Endothelial cell of umbilical vein (primary cell): ENCODE data around the gene TAF15. TPM values are rescaled to one million over a fixed set of nuclear protein-coding genes. Genes with fewer than 3 reads are reported as not detected.

Experiments
- BruUV-seq: library from RNA; stranded (reverse); fragments of 400-500 nt; replicated peaks from 2 replicates; lab custom pipeline; 2021; lab: Mats Ljungman, UMichigan
- CTCF ChIA-PET: fragments of 300-600, 350-600 bp; sonication (Branson Sonifier 250); formaldehyde crosslinking; loops from one replicate; lab custom pipeline; 2021; ENCODE audit warnings: antibody characterized with exemption, inconsistent platforms; lab: Charles Lee
- POLR2A ChIA-PET: fragments of 300-600, 350-600 bp; sonication (Branson Sonifier 250); formaldehyde crosslinking; loops from one replicate; lab custom pipeline; 2021; ENCODE audit warnings: antibody characterized with exemption, inconsistent platforms; lab: Charles Lee
- DNase-seq: peaks from one replicate; pipeline ENCODE4 v3.0.0-alpha.2; 2011; ENCODE audit warnings: low read depth, low spot score
- FAIRE-seq: peaks from 2 replicates; lab custom pipeline; 2011; peaks lifted over from hg19 to GRCh38; lab: Jason Lieb, UNC
- H2AFZ ChIP-seq: 2 replicates; pipeline ENCODE4 v1.6.0; 2012; ENCODE audit warnings: low read depth, low read length, control low read depth, inconsistent platforms
- H3K27ac ChIP-seq: 2 replicates; pipeline ENCODE4 v1.5.1; 2011; ENCODE audit warnings: low read depth, mild to moderate bottlenecking, control low read depth, low read length, moderate library complexity; ENCODE audit not compliant: insufficient read depth
- H3K27me3 ChIP-seq, 2 experiments: 2 replicates each; pipeline versions ENCODE4 v1.6.0 to v1.6.1; 2011; ENCODE audit warnings: low read length in 2 of 2, mixed read lengths in 1 of 2; ENCODE audit not compliant: control insufficient read depth in 2 of 2, insufficient read depth in 2 of 2
- H3K36me3 ChIP-seq, 2 experiments: 2 replicates in 1 of 2; 3 replicates in 1 of 2; pipeline ENCODE4 v1.5.1; 2011; ENCODE audit warnings: low read length in 2 of 2, mild to moderate bottlenecking in 1 of 2, moderate library complexity in 1 of 2; ENCODE audit not compliant: control insufficient read depth in 2 of 2, insufficient read depth in 2 of 2; ENCODE audit errors: extremely low read depth in 1 of 2
- H3K4me1 ChIP-seq: 3 replicates; pipeline ENCODE4 v1.5.1; 2011; ENCODE audit warnings: mild to moderate bottlenecking, low read length; ENCODE audit not compliant: control insufficient read depth, insufficient read depth; ENCODE audit errors: extremely low read depth
- H3K4me2 ChIP-seq: 2 replicates; pipeline ENCODE4 v1.6.1; 2011; ENCODE audit warnings: low read length, control low read depth, mixed read lengths; ENCODE audit not compliant: insufficient read depth
- H3K4me3 ChIP-seq, 3 experiments: fragments of 200-600 bp in 1 of 3; sonication (generic), shearing (Covaris generic) in 1 of 3; replicated peaks in 1 of 3; 2 replicates each; pipeline ENCODE4 v1.5.1; 2011 to 2016; ENCODE audit warnings: control low read depth in 3 of 3, low read length in 3 of 3, mild to moderate bottlenecking in 2 of 3, inconsistent platforms in 1 of 3, low read depth in 1 of 3, moderate library complexity in 1 of 3; ENCODE audit not compliant: insufficient read depth in 1 of 3
- H3K79me2 ChIP-seq: 2 replicates; pipeline ENCODE4 v1.6.0; 2012; ENCODE audit warnings: low read length, inconsistent platforms; ENCODE audit not compliant: control insufficient read depth, insufficient read depth
- H3K9ac ChIP-seq: replicated peaks from 2 replicates; pipeline ENCODE3; 2011; ENCODE audit warnings: low read length, control low read depth; ENCODE audit not compliant: insufficient read depth; ENCODE audit errors: extremely low read depth
- H3K9me1 ChIP-seq: replicated peaks from 3 replicates; pipeline ENCODE4 v1.6.0; 2011; ENCODE audit warnings: mild to moderate bottlenecking, low read length; ENCODE audit not compliant: control insufficient read depth, insufficient read depth; ENCODE audit errors: extremely low read depth
- H3K9me3 ChIP-seq: replicated peaks from 2 replicates; pipeline ENCODE4 v1.5.1; 2012; ENCODE audit warnings: low read length, inconsistent platforms; ENCODE audit not compliant: control insufficient read depth, insufficient read depth
- H4K20me1 ChIP-seq: replicated peaks from 2 replicates; pipeline ENCODE3; 2011; ENCODE audit warnings: mild to moderate bottlenecking, low read length; ENCODE audit not compliant: control insufficient read depth, insufficient read depth; ENCODE audit errors: extremely low read depth
- FOS ChIP-seq: IDR thresholded peaks from 2 replicates; pipeline ENCODE4 v1.6.1; 2011; ENCODE audit warnings: mild to moderate bottlenecking, low read length, moderate library complexity, borderline replicate concordance; ENCODE audit not compliant: insufficient read depth
- POLR2AphosphoS5 ChIP-seq: IDR thresholded peaks from 2 replicates; pipeline ENCODE4 v1.6.1; 2012; ENCODE audit warnings: low read depth, mild to moderate bottlenecking, control low read depth, low read length, moderate library complexity; ENCODE audit not compliant: insufficient read depth
- dilution Hi-C: fragments of 300-500 bp; cut with MboI; formaldehyde crosslinking; loops from one replicate; pipeline ENCODE4 v1.15.0; 2019; ENCODE audit warnings: low sequenced_read_pairs; ENCODE audit not compliant: extremely low pct_ligation_motif_present
- intact Hi-C: fragments of 100-400 bp; cut with micrococcal nuclease; formaldehyde crosslinking; loops from one replicate; pipeline ENCODE4 v1.10.0; 2022
- polyA plus RNA-seq, 4 experiments: library from polyadenylated mRNA; depleted of rRNA in 3 of 4; stranded (reverse) in 3 of 4; unstranded in 1 of 4; fragments of >200 nt; gene quantifications; 2 replicates each; pipeline versions ENCODE4 v1.2.1 to v1.2.3, GENCODE V29; 2011 to 2012; ENCODE audit warnings: missing spikeins in 1 of 4
- total RNA-seq: library from RNA; stranded (reverse); gene quantifications from 2 replicates; pipeline ENCODE4 v1.2.3, GENCODE V29; 2021
- TF ChIP-seq, protein P1 (sequence below), 2 donors: IDR thresholded peaks; 1 replicate in 1 of 2; 2 replicates in 1 of 2; pipeline ENCODE4 v1.5.1; 2011; ENCODE audit warnings: low read length in 2 of 2, mild to moderate bottlenecking in 2 of 2, moderate library complexity in 2 of 2, control low read depth in 1 of 2, inconsistent platforms in 1 of 2, low read depth in 1 of 2; ENCODE audit not compliant: insufficient read depth in 1 of 2; ENCODE audit errors: extremely low read depth in 1 of 2

The TAF15 gene
- total and polyA plus RNA-seq, 2 donors (not counting 3 experiments of a cell fraction or from before 2014, with no cell fraction given) = 59.4 to 247 TPM

- DNase-seq (no peak), FAIRE-seq (no peak)
- Histone ChIP-seq H3K4me1 (peaks cover 24% of the 10 kb centered on the region), H3K4me3 (no peak overlapping the region), H3K79me2 (no peaks in the 10 kb centered on the region), H3K9ac (no peak overlapping the region), H3K9me1 (no peaks in the 10 kb centered on the region), H3K36me3 (no peaks in the 10 kb centered on the region), H2AFZ (no peak overlapping the region), H3K4me2 (no peak overlapping the region), H3K27me3 (no peaks in the 10 kb centered on the region), H3K27ac (no peak overlapping the region), H4K20me1 (no peaks in the 10 kb centered on the region), H3K9me3 (no peaks in the 10 kb centered on the region)
- dilution Hi-C loops = no loop called here
- CTCF ChIA-PET = interaction anchor here (1.8 kb wide), 1 partner anchor 9 kb away, joined by 8 read pairs; no protein-coding TSS in a partner anchor
- no peak for TF ChIP-seq POLR2AphosphoS5
- intact Hi-C loops = no loop called here
- POLR2A ChIA-PET = no interaction called here
- BruUV-seq = no TSS peak
These were observed 63.1 kb downstream of the TAF15 start for GRCh38 chr17:35872196-35872980.

DNA sequence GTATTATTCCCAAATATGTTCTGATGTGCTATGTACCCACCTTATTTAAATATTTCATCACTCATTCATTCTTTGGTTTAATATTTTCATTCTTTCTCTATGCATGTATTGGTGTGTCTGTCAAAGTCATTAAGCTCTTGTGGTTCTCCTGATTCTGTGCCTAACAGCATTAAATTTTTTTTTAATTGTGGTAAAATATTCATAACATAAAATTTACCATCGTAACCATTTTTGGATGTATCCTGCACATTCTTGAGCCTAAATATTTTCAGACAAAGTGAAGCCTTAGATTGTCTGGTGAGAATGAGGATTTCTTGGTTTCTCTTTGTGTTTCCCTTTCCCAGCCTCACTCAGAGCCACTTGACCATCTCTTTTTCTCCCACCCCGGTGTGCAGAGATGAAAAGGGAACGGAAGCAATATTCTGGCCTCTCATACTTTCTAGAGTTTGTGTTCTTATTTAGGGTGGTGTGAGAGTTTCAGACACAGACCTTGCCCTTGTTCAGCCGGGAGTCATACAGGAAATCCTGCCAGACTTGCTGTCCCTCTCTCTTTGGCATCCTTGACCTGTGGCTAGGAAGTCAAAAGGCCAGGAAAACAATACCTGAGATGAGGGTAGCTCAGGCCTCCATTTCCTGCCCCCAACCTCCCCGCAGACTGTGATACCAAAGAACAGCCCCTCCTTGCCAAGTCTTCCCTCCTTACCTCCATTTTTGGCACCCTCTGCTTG lies 66.0 kb downstream of the TAF15 start:
- intact Hi-C loops = no loop called here
- dilution Hi-C loops = no loop called here
- H4K20me1 ChIP-seq = no peaks in the 10 kb centered on the region
- H3K4me1 ChIP-seq = peaks cover 28% of the 10 kb centered on the region
- H3K4me2 ChIP-seq = peak overlapping the region; percentile 69
- TF ChIP-seq FOS = no peak
- peak; percentile 52 for TF ChIP-seq POLR2AphosphoS5
- TF ChIP-seq, protein P1, sequence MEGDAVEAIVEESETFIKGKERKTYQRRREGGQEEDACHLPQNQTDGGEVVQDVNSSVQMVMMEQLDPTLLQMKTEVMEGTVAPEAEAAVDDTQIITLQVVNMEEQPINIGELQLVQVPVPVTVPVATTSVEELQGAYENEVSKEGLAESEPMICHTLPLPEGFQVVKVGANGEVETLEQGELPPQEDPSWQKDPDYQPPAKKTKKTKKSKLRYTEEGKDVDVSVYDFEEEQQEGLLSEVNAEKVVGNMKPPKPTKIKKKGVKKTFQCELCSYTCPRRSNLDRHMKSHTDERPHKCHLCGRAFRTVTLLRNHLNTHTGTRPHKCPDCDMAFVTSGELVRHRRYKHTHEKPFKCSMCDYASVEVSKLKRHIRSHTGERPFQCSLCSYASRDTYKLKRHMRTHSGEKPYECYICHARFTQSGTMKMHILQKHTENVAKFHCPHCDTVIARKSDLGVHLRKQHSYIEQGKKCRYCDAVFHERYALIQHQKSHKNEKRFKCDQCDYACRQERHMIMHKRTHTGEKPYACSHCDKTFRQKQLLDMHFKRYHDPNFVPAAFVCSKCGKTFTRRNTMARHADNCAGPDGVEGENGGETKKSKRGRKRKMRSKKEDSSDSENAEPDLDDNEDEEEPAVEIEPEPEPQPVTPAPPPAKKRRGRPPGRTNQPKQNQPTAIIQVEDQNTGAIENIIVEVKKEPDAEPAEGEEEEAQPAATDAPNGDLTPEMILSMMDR (IDR thresholded peaks at IDR 0.05; ENCODE audit: extremely low read depth in 1 of 2, insufficient read depth in 1 of 2, low read depth in 1 of 2, low read length in 2 of 2) = no peak
- no peak for FAIRE-seq
- H3K36me3 ChIP-seq = no peaks in the 10 kb centered on the region
- H3K9me3 ChIP-seq = no peaks in the 10 kb centered on the region
- H3K27ac ChIP-seq = peak overlapping the region; percentile 67
- no peaks in the 10 kb centered on the region for H3K79me2 ChIP-seq
- peak overlapping the region; percentile 85 for H2AFZ ChIP-seq
- H3K9me1 ChIP-seq = no peaks in the 10 kb centered on the region
- peak; percentile 22 for DNase-seq
- CTCF ChIA-PET = interaction anchor here (1.1 kb wide), 1 partner anchor 111 kb away, joined by 3 read pairs; no protein-coding TSS in a partner anchor
- POLR2A ChIA-PET = no interaction called here
- BruUV-seq = no TSS peak
- H3K27me3 ChIP-seq = no peaks in the 10 kb centered on the region
- no peak overlapping the region for H3K4me3 ChIP-seq
- H3K9ac ChIP-seq = no peak overlapping the region
